HCT116 (cell line): ENCODE results near the gene SH3TC1. TPM values are rescaled to one million over a fixed set of nuclear protein-coding genes. Genes with fewer than 3 reads are reported as not detected.

Experiments
- ATAC-seq: fragments of 200-7000 bp; cut with Tn5 transposase; 2 replicates; pipeline ENCODE4 v1.9.1; 2020; ENCODE audit warnings: mild to moderate bottlenecking, moderate library complexity
- BruUV-seq: library from RNA; stranded (reverse); fragments of 400-500 nt; replicated peaks from 2 replicates; lab custom pipeline; 2021; lab: Mats Ljungman, UMichigan
- CTCF ChIA-PET: fragments of 300-600 bp; sonication (Branson Sonifier 250); formaldehyde crosslinking; loops from one replicate; lab custom pipeline; 2021; ENCODE audit warnings: antibody characterized with exemption; lab: Charles Lee
- POLR2A ChIA-PET: fragments of 300-600, 350-600 bp; sonication (Branson Sonifier 250); formaldehyde crosslinking; loops from one replicate; lab custom pipeline; 2021; ENCODE audit warnings: antibody characterized with exemption; lab: Charles Lee
- RAD21 ChIA-PET, 2 experiments: fragments of 300-600 bp; sonication (Branson Sonifier 250); formaldehyde crosslinking; loops; one replicate each; lab custom pipeline; 2023; ENCODE audit warnings: low total read pairs in 2 of 2; ENCODE audit not compliant: uncharacterized antibody in 2 of 2, unreplicated experiment in 2 of 2, low non-redundant PET in 1 of 2; lab: Charles Lee
- DNase-seq: peaks from one replicate; pipeline ENCODE4 v3.0.0-alpha.2; 2010; ENCODE audit warnings: low read depth, low spot score
- H2AFZ ChIP-seq: fragments of 200-600 bp; shearing (Covaris generic), sonication (generic); 2 replicates; pipeline ENCODE4 v1.6.1; 2017; ENCODE audit warnings: low read depth, mixed run types, mixed read lengths, antibody characterized with exemption, low read length; ENCODE audit not compliant: poor library complexity, severe bottlenecking
- H3K27ac ChIP-seq: 2 replicates; pipeline ENCODE4 v1.5.1; 2012; ENCODE audit warnings: low read depth, low read length
- H3K27me3 ChIP-seq: fragments of 200-600 bp; sonication (generic); 2 replicates; pipeline ENCODE4 v1.6.1; 2016; ENCODE audit warnings: mixed run types, low read length, mixed read lengths; ENCODE audit not compliant: insufficient read depth
- H3K36me3 ChIP-seq, 2 experiments: fragments of 200-500 bp in 1 of 2; fragments of 200-600 bp in 1 of 2; sonication (Bioruptor generic) in 1 of 2; sonication (generic) in 1 of 2; 2 replicates each; pipeline versions ENCODE4 v1.5.1 to v1.6.1; 2014 to 2016; ENCODE audit warnings: low read length in 2 of 2, inconsistent platforms in 1 of 2, mixed read lengths in 1 of 2, mixed run types in 1 of 2; ENCODE audit not compliant: insufficient read depth in 2 of 2, control insufficient read depth in 1 of 2
- H3K4me1 ChIP-seq, 2 experiments: fragments of 200-600 bp in 1 of 2; sonication (generic) in 1 of 2; 2 replicates each; pipeline versions ENCODE4 v1.5.1 to v1.6.1; 2012 to 2017; ENCODE audit warnings: low read length in 2 of 2, inconsistent platforms in 1 of 2, mild to moderate bottlenecking in 1 of 2, mixed read lengths in 1 of 2, mixed run types in 1 of 2, moderate library complexity in 1 of 2; ENCODE audit not compliant: insufficient read depth in 2 of 2, control insufficient read depth in 1 of 2
- H3K4me2 ChIP-seq: fragments of 200-600 bp; sonication (generic); 2 replicates; pipeline ENCODE4 v1.6.1; 2017; ENCODE audit warnings: mixed run types, low read length, mixed read lengths
- H3K4me3 ChIP-seq, 2 experiments: fragments of 200-600 bp in 1 of 2; sonication (generic) in 1 of 2; replicated peaks in 1 of 2; 2 replicates each; pipeline ENCODE4 v1.5.1; 2011 to 2016; ENCODE audit warnings: low read length in 2 of 2, control low read depth in 1 of 2, low read depth in 1 of 2, mild to moderate bottlenecking in 1 of 2, mixed read lengths in 1 of 2, mixed run types in 1 of 2
- H3K79me2 ChIP-seq: fragments of 200-600 bp; sonication (generic); 2 replicates; pipeline ENCODE4 v1.6.1; 2017; ENCODE audit warnings: mild to moderate bottlenecking, mixed run types, low read length, moderate library complexity, mixed read lengths; ENCODE audit not compliant: insufficient read depth
- H3K9ac ChIP-seq: fragments of 200-600 bp; sonication (generic); 2 replicates; pipeline ENCODE4 v1.6.1; 2016; ENCODE audit warnings: low read length, mixed read lengths
- H3K9me2 ChIP-seq: fragments of 200-600 bp; sonication (generic), shearing (Covaris generic); 2 replicates; pipeline ENCODE4 v1.6.1; 2017; ENCODE audit warnings: mixed run types, mild to moderate bottlenecking, moderate library complexity; ENCODE audit not compliant: insufficient read depth
- H3K9me3 ChIP-seq, 2 experiments: fragments of 200-500 bp in 1 of 2; fragments of 200-600 bp in 1 of 2; sonication (Bioruptor generic) in 1 of 2; sonication (generic) in 1 of 2; 2 replicates each; pipeline ENCODE4 v1.6.1; 2014 to 2017; ENCODE audit warnings: low read length in 2 of 2, mixed read lengths in 2 of 2, inconsistent platforms in 1 of 2, low read depth in 1 of 2, mild to moderate bottlenecking in 1 of 2, mixed run types in 1 of 2, moderate library complexity in 1 of 2; ENCODE audit not compliant: control insufficient read depth in 1 of 2, insufficient read depth in 1 of 2
- H4K20me1 ChIP-seq: fragments of 200-600 bp; sonication (generic), shearing (Covaris generic); 2 replicates; pipeline ENCODE4 v1.6.1; 2017; ENCODE audit warnings: mixed run types, mild to moderate bottlenecking, moderate library complexity; ENCODE audit not compliant: insufficient read depth
- CBX3 ChIP-seq: IDR thresholded peaks from 2 replicates; pipeline ENCODE4 v1.6.1; 2012; ENCODE audit warnings: low read depth
- CEBPB ChIP-seq: IDR thresholded peaks from 2 replicates; pipeline ENCODE4 v1.6.1; 2012; ENCODE audit warnings: low read depth
- EGR1 ChIP-seq: IDR thresholded peaks from 2 replicates; pipeline ENCODE4 v1.6.1; 2012; ENCODE audit warnings: low read depth
- ELF1 ChIP-seq: IDR thresholded peaks from 2 replicates; pipeline ENCODE4 v1.6.1; 2012; ENCODE audit warnings: low read depth, borderline replicate concordance
- EZH2 ChIP-seq: fragments of 200-600 bp; sonication (generic); IDR thresholded peaks from 2 replicates; pipeline ENCODE4 v1.6.1; 2017; ENCODE audit warnings: antibody characterized with exemption, mixed run types
- FOSL1 ChIP-seq: IDR thresholded peaks from 2 replicates; pipeline ENCODE4 v1.6.1; 2012; ENCODE audit warnings: low read depth
- POLR2A ChIP-seq: IDR thresholded peaks from 2 replicates; pipeline ENCODE4 v1.7.0; 2011; ENCODE audit warnings: borderline replicate concordance; ENCODE audit not compliant: insufficient read depth, insufficient read length; ENCODE audit errors: extremely low read depth
- RAD21 ChIP-seq: IDR thresholded peaks from 2 replicates; pipeline ENCODE4 v1.6.1; 2012; ENCODE audit warnings: low read depth, mild to moderate bottlenecking
- SP1 ChIP-seq: IDR thresholded peaks from 2 replicates; pipeline ENCODE4 v1.6.1; 2012; ENCODE audit warnings: low read depth
- TCF7L2 ChIP-seq: IDR thresholded peaks from 2 replicates; pipeline ENCODE4 v1.7.0; 2011; ENCODE audit warnings: borderline replicate concordance, inconsistent platforms; ENCODE audit not compliant: insufficient read depth, insufficient read length; ENCODE audit errors: extremely low read depth
- ZFX ChIP-seq: fragments of 450-650 bp; IDR thresholded peaks from 2 replicates; pipeline ENCODE4 v1.6.1; 2017
- ZNF274 ChIP-seq: fragments of 200-500 bp; sonication (Bioruptor generic); IDR thresholded peaks from 2 replicates; pipeline ENCODE4 v1.6.1; 2014; ENCODE audit warnings: mild to moderate bottlenecking, low read depth, low read length, inconsistent platforms
- intact Hi-C: fragments of 100-400 bp; cut with micrococcal nuclease; formaldehyde crosslinking; loops from 2 replicates; pipeline ENCODE4 v1.10.0; 2022
- total RNA-seq: library from RNA; stranded (reverse); gene quantifications from one replicate; pipeline ENCODE4 v1.2.1, GENCODE V29; 2021; ENCODE audit not compliant: unreplicated experiment
- TF ChIP-seq, protein P1 (sequence below): IDR thresholded peaks from 2 replicates; pipeline ENCODE4 v1.6.1; 2012

SH3TC1 gene
- total RNA-seq, 1 experiment from 2014 or later, result 12.5 TPM

DNA sequence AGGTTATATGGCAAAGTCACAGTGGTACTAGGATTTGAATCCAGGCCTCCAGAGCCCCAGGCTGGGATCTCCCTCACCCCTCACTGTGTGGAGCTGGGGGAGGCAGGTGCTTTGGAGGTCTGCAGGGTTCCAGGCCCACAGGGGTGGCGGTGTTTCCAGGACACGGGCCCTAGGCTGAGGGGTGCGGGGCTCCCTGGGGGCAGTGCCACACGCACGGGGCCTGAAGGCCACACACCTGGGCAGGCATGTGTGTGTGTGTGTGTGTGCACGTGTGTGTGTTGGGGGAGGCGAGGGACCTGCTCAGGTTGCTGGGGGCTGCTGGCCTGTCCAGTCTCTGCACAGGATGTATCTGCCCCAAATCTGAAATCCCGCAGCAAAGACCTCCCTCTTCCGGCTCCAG lies 18.8 kb downstream of the SH3TC1 start:
- no peak for TF ChIP-seq FOSL1
- TF ChIP-seq RAD21, result no peak
- TF ChIP-seq SP1, result no peak
- TF ChIP-seq EGR1, result no peak
- no peak for TF ChIP-seq CEBPB
- TF ChIP-seq, protein P1, sequence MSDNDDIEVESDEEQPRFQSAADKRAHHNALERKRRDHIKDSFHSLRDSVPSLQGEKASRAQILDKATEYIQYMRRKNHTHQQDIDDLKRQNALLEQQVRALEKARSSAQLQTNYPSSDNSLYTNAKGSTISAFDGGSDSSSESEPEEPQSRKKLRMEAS, result no peak
- TF ChIP-seq EZH2, result no peak
- no peak for TF ChIP-seq TCF7L2
- no peak for TF ChIP-seq ZNF274
- TF ChIP-seq ZFX, result no peak
- no peak for TF ChIP-seq ELF1
- no peak for TF ChIP-seq CBX3

GRCh38 chr4:8218371-8219031 lies 19.4 kb downstream of the SH3TC1 start:
- Histone ChIP-seq H3K9me3 (no peaks in the 10 kb centered on the region), H3K27me3 (no peaks in the 10 kb centered on the region), H3K4me1 (no peaks in the 10 kb centered on the region), H3K79me2 (no peaks in the 10 kb centered on the region), H2AFZ (no peak overlapping the region), H3K9me2 (no peaks in the 10 kb centered on the region), H3K36me3 (no peaks in the 10 kb centered on the region), H3K27ac (no peak overlapping the region), H3K9ac (no peak overlapping the region), H4K20me1 (no peaks in the 10 kb centered on the region), H3K4me3 (no peak overlapping the region), H3K4me2 (no peak overlapping the region)
- DNase-seq, result no peak
- TF ChIP-seq CBX3, result no peak
- TF ChIP-seq POLR2A, result no peak
- no TSS peak for BruUV-seq
- intact Hi-C loops, result no loop called here
- ChIA-PET RAD21 (no interaction called here), CTCF (no interaction called here), POLR2A (no interaction called here)
- no peak for ATAC-seq

More for the DNA sequence above, 18.8 kb downstream of the SH3TC1 start:
- Histone ChIP-seq H3K27me3 (no peaks in the 10 kb centered on the region), H3K9ac (no peak overlapping the region), H3K79me2 (no peaks in the 10 kb centered on the region), H3K9me3 (no peaks in the 10 kb centered on the region), H4K20me1 (no peaks in the 10 kb centered on the region), H3K4me2 (no peak overlapping the region), H3K4me3 (no peak overlapping the region), H3K4me1 (no peaks in the 10 kb centered on the region), H2AFZ (no peak overlapping the region), H3K9me2 (no peaks in the 10 kb centered on the region), H3K36me3 (no peaks in the 10 kb centered on the region), H3K27ac (no peak overlapping the region)
- DNase-seq, result no peak
- BruUV-seq, result no TSS peak
- intact Hi-C loops, result no loop called here
- no peak for ATAC-seq
- CTCF ChIA-PET, result no interaction called here
- RAD21 ChIA-PET, result no interaction called here
- POLR2A ChIA-PET, result no interaction called here
